WTC11 (cell line): ENCODE data around the gene SLC38A6. TPM values are rescaled to one million over a fixed set of nuclear protein-coding genes. Genes with fewer than 3 reads are reported as not detected.

Experiments
- ATAC-seq: fragments of 200-7000 bp; cut with Tn5 transposase; 2 replicates; pipeline ENCODE4 v1.10.0; 2021; ENCODE audit warnings: mild to moderate bottlenecking, moderate library complexity
- CTCF ChIA-PET: fragments of 300-600 bp; sonication (Branson Sonifier 250); formaldehyde crosslinking; loops from one replicate; lab custom pipeline; 2021; ENCODE audit warnings: antibody characterized with exemption; lab: Charles Lee
- POLR2A ChIA-PET: fragments of 350-600 bp; sonication (Branson Sonifier 250); formaldehyde crosslinking; loops from one replicate; lab custom pipeline; 2021; ENCODE audit warnings: antibody characterized with exemption; lab: Charles Lee
- DNase-seq: peaks from one replicate; pipeline ENCODE4 v3.0.0; 2021; ENCODE audit warnings: low spot score
- H3K27ac Mint-ChIP-seq: 2 replicates; pipeline ENCODE4 v1.8.0; 2021; ENCODE audit warnings: mixed read lengths
- H3K27me3 Mint-ChIP-seq: 2 replicates; pipeline ENCODE4 v1.8.0; 2021; ENCODE audit warnings: low read depth, mild to moderate bottlenecking, moderate library complexity, mixed read lengths
- H3K36me3 Mint-ChIP-seq: 2 replicates; pipeline ENCODE4 v1.8.0; 2021; ENCODE audit warnings: mixed read lengths
- H3K4me1 Mint-ChIP-seq: 2 replicates; pipeline ENCODE4 v1.8.0; 2022; ENCODE audit warnings: mixed read lengths
- H3K4me3 Mint-ChIP-seq: 2 replicates; pipeline ENCODE4 v1.8.0; 2021; ENCODE audit warnings: mild to moderate bottlenecking, moderate library complexity, mixed read lengths
- H3K9me3 Mint-ChIP-seq: 2 replicates; pipeline ENCODE4 v1.8.0; 2021; ENCODE audit warnings: mixed read lengths
- ATF1 ChIP-seq: sonication (generic); formaldehyde crosslinking; IDR thresholded peaks from 2 replicates; pipeline ENCODE4 v1.8.1; 2023; ENCODE audit warnings: mild to moderate bottlenecking, moderate library complexity, missing genetic modification reagents
- ETV6 ChIP-seq: sonication (generic); formaldehyde crosslinking; IDR thresholded peaks from 2 replicates; pipeline ENCODE4 v1.8.1; 2022; ENCODE audit warnings: mild to moderate bottlenecking, missing genetic modification reagents
- FOXP1 ChIP-seq: sonication (generic); formaldehyde crosslinking; IDR thresholded peaks from 2 replicates; pipeline ENCODE4 v1.8.0; 2022; ENCODE audit warnings: missing genetic modification reagents, mild to moderate bottlenecking, moderate library complexity, borderline replicate concordance
- GABPB1 ChIP-seq: sonication (generic); formaldehyde crosslinking; IDR thresholded peaks from 2 replicates; pipeline ENCODE4 v1.8.1; 2023; ENCODE audit warnings: mild to moderate bottlenecking, missing genetic modification reagents
- JAZF1 ChIP-seq: fragments of 250-450 bp; sonication (Bioruptor Pico); IDR thresholded peaks from 2 replicates; pipeline ENCODE4 v1.9.0; 2021; ENCODE audit warnings: moderate library complexity, mild to moderate bottlenecking, inconsistent platforms
- NFYB ChIP-seq: sonication (generic); formaldehyde crosslinking; conservative IDR thresholded peaks from 2 replicates; pipeline ENCODE4 v1.8.0; 2022; ENCODE audit warnings: low read depth, missing genetic modification reagents
- NR3C1 ChIP-seq: sonication (generic); formaldehyde crosslinking; conservative IDR thresholded peaks from 2 replicates; pipeline ENCODE4 v1.8.1; 2023; ENCODE audit warnings: low read depth, mild to moderate bottlenecking, missing genetic modification reagents
- PRRX2 ChIP-seq: fragments of 250-450 bp; sonication (Bioruptor Pico); IDR thresholded peaks from 2 replicates; pipeline ENCODE4 v1.8.0; 2021; ENCODE audit warnings: mild to moderate bottlenecking
- RELA ChIP-seq: sonication (generic); formaldehyde crosslinking; IDR thresholded peaks from 2 replicates; pipeline ENCODE4 v1.8.1; 2022; ENCODE audit warnings: missing genetic modification reagents, mild to moderate bottlenecking, borderline replicate concordance
- SMAD4 ChIP-seq: sonication (generic); formaldehyde crosslinking; IDR thresholded peaks from 2 replicates; pipeline ENCODE4 v1.8.0; 2022; ENCODE audit warnings: mild to moderate bottlenecking, missing genetic modification reagents
- ZNF138 ChIP-seq: sonication (generic); formaldehyde crosslinking; conservative IDR thresholded peaks from 2 replicates; pipeline ENCODE4 v1.8.1; 2022; ENCODE audit warnings: mild to moderate bottlenecking, moderate library complexity, missing genetic modification reagents
- ZNF396 ChIP-seq: fragments of 250-450 bp; sonication (Bioruptor Pico); IDR thresholded peaks from 2 replicates; pipeline ENCODE4 v1.8.0; 2021; ENCODE audit warnings: mild to moderate bottlenecking, moderate library complexity, borderline replicate concordance
- ZNF416 ChIP-seq: fragments of 250-450 bp; sonication (Bioruptor Pico); IDR thresholded peaks from 2 replicates; pipeline ENCODE4 v1.9.0; 2021; ENCODE audit warnings: mild to moderate bottlenecking, inconsistent platforms
- ZNF532 ChIP-seq: fragments of 250-450 bp; sonication (Bioruptor Pico); IDR thresholded peaks from 2 replicates; pipeline ENCODE4 v1.9.0; 2021; ENCODE audit warnings: mild to moderate bottlenecking, borderline replicate concordance
- ZNF671 ChIP-seq: fragments of 250-450 bp; sonication (Bioruptor Pico); IDR thresholded peaks from 2 replicates; pipeline ENCODE4 v1.8.0; 2021; ENCODE audit warnings: mild to moderate bottlenecking
- total RNA-seq: library from RNA; stranded (reverse); gene quantifications from 3 replicates; pipeline ENCODE4 v1.2.3, GENCODE V29; 2021
- TF ChIP-seq, protein P1 (sequence below): fragments of 200-600 bp; IDR thresholded peaks from 2 replicates; pipeline ENCODE4 v1.8.0; 2022; ENCODE audit warnings: antibody characterized with exemption
- TF ChIP-seq, protein P2 (sequence below): fragments of 250-450 bp; sonication (Bioruptor Pico); IDR thresholded peaks from 2 replicates; pipeline ENCODE4 v1.9.0; 2021; ENCODE audit warnings: mild to moderate bottlenecking

Gene SLC38A6
- total RNA-seq, 1 experiment from 2014 or later: 8.7 TPM

- Mint-ChIP-seq H3K27me3 (no peaks in the 10 kb centered on the region; the same call in 1 of the 2 replicates), H3K4me1 (no peaks in the 10 kb centered on the region; the same call in 1 of the 2 replicates), H3K9me3 (no peaks in the 10 kb centered on the region), H3K4me3 (no peak overlapping the region), H3K27ac (0 out of 2 replicates have a peak overlapping the region, but pooled peaks have one; percentile 6), H3K36me3 (no peaks in the 10 kb centered on the region)
- DNase-seq (no peak), ATAC-seq (no peak)
- CTCF ChIA-PET: interaction anchor here (0.9 kb wide), 2 partner anchors 218 to 378 kb away, joined by 3 read pairs; no protein-coding TSS in a partner anchor
- POLR2A ChIA-PET: no interaction called here
- TF ChIP-seq NR3C1 (CRISPR knock-in tag) (no peak), SMAD4 (CRISPR knock-in tag) (no peak), PRRX2 (CRISPR knock-in tag) (no peak), GABPB1 (CRISPR knock-in tag) (no peak), ZNF671 (CRISPR knock-in tag) (no peak), ETV6 (CRISPR knock-in tag) (no peak), ZNF138 (CRISPR knock-in tag) (no peak), ATF1 (CRISPR knock-in tag) (no peak)
- TF ChIP-seq, protein P1, sequence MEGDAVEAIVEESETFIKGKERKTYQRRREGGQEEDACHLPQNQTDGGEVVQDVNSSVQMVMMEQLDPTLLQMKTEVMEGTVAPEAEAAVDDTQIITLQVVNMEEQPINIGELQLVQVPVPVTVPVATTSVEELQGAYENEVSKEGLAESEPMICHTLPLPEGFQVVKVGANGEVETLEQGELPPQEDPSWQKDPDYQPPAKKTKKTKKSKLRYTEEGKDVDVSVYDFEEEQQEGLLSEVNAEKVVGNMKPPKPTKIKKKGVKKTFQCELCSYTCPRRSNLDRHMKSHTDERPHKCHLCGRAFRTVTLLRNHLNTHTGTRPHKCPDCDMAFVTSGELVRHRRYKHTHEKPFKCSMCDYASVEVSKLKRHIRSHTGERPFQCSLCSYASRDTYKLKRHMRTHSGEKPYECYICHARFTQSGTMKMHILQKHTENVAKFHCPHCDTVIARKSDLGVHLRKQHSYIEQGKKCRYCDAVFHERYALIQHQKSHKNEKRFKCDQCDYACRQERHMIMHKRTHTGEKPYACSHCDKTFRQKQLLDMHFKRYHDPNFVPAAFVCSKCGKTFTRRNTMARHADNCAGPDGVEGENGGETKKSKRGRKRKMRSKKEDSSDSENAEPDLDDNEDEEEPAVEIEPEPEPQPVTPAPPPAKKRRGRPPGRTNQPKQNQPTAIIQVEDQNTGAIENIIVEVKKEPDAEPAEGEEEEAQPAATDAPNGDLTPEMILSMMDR: no peak
- TF ChIP-seq, protein P2, sequence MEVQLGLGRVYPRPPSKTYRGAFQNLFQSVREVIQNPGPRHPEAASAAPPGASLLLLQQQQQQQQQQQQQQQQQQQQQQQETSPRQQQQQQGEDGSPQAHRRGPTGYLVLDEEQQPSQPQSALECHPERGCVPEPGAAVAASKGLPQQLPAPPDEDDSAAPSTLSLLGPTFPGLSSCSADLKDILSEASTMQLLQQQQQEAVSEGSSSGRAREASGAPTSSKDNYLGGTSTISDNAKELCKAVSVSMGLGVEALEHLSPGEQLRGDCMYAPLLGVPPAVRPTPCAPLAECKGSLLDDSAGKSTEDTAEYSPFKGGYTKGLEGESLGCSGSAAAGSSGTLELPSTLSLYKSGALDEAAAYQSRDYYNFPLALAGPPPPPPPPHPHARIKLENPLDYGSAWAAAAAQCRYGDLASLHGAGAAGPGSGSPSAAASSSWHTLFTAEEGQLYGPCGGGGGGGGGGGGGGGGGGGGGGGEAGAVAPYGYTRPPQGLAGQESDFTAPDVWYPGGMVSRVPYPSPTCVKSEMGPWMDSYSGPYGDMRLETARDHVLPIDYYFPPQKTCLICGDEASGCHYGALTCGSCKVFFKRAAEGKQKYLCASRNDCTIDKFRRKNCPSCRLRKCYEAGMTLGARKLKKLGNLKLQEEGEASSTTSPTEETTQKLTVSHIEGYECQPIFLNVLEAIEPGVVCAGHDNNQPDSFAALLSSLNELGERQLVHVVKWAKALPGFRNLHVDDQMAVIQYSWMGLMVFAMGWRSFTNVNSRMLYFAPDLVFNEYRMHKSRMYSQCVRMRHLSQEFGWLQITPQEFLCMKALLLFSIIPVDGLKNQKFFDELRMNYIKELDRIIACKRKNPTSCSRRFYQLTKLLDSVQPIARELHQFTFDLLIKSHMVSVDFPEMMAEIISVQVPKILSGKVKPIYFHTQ (CRISPR knock-in tag): no peak
These were observed 53.5 kb downstream of the SLC38A6 start for GRCh38 chr14:61034416-61035120.

- no peaks in the 10 kb centered on the region for H3K9me3 Mint-ChIP-seq
- H3K4me1 Mint-ChIP-seq: peaks cover 2% of the 10 kb centered on the region
- CTCF ChIA-PET: no interaction called here
- H3K27ac Mint-ChIP-seq: no peak overlapping the region
- no peaks in the 10 kb centered on the region for H3K36me3 Mint-ChIP-seq
- TF ChIP-seq RELA (CRISPR knock-in tag) (no peak), ZNF532 (no peak), JAZF1 (CRISPR knock-in tag) (no peak), FOXP1 (no peak), ZNF416 (CRISPR knock-in tag) (no peak), ZNF396 (CRISPR knock-in tag) (no peak), NR3C1 (CRISPR knock-in tag) (no peak), NFYB (no peak)
- TF ChIP-seq, all 79 proteins: peak for 0
- Mint-ChIP-seq H3K4me3 (no peak overlapping the region), H3K27me3 (no peaks in the 10 kb centered on the region)
- ATAC-seq (no peak), DNase-seq (no peak)
- POLR2A ChIA-PET: no interaction called here
These were observed 56.2 kb downstream of the SLC38A6 start for GRCh38 chr14:61037215-61037614.
